ENCODE results near the gene HS3ST5. TPM values are rescaled to one million over a fixed set of nuclear protein-coding genes. Genes with fewer than 3 reads are reported as not detected.

Gene HS3ST5
- total RNA-seq, 1 experiment from 2014 or later = 0.29 TPM

- no peak overlapping the region for H3K27ac Mint-ChIP-seq (ENCODE audit: unreplicated experiment)
- intact Hi-C loops (cut with micrococcal nuclease; ENCODE audit: unreplicated experiment) = loop anchor here (1.0 to 2.0 kb wide), 3 partner anchors 48 to 208 kb away; no protein-coding TSS in a partner anchor
- DNase-seq = peak in 1 of 2 experiments; percentile 20
Measured at GRCh38 chr6:114096561-114097172, 246.2 kb downstream of the HS3ST5 start.

GRCh38 chr6:114092943-114093342 is 249.9 kb downstream of the HS3ST5 start:
- no peaks in the 10 kb centered on the region for H3K27me3 ChIP-seq (replicated peaks; ENCODE audit: control insufficient read depth, insufficient read depth, low read length)
- H3K36me3 Mint-ChIP-seq (ENCODE audit: insufficient read depth, unreplicated experiment) = no peaks in the 10 kb centered on the region
- no peak overlapping the region for H3K27ac Mint-ChIP-seq (ENCODE audit: unreplicated experiment)
- intact Hi-C loops (cut with micrococcal nuclease; ENCODE audit: unreplicated experiment) = no loop called here
- H3K4me3 ChIP-seq (ENCODE audit: low read depth, low read length) = no peak overlapping the region
- ChIA-PET POLR2A (no interaction called here), CTCF (interaction anchor here (1.4 kb wide), 1 partner anchor 15 kb away, joined by 5 read pairs; no protein-coding TSS in a partner anchor)
- no peaks in the 10 kb centered on the region for H3K36me3 ChIP-seq (ENCODE audit: control insufficient read depth, insufficient read depth, low read length)
- BruUV-seq (replicated peaks) = no TSS peak
- H3K27me3 Mint-ChIP-seq (ENCODE audit: insufficient read depth, unreplicated experiment) = no peaks in the 10 kb centered on the region
- H3K4me3 Mint-ChIP-seq (ENCODE audit: unreplicated experiment) = no peak overlapping the region
- no peak for DNase-seq
- H3K9me3 Mint-ChIP-seq (ENCODE audit: unreplicated experiment) = no peaks in the 10 kb centered on the region
- no peaks in the 10 kb centered on the region for H3K4me1 ChIP-seq
- no peaks in the 10 kb centered on the region for H3K9me3 ChIP-seq
- H3K4me1 Mint-ChIP-seq (ENCODE audit: low read depth, unreplicated experiment) = no peaks in the 10 kb centered on the region
- no peak for TF ChIP-seq CTCF (IDR thresholded peaks at IDR 0.05; ENCODE audit: insufficient read depth in 1 of 2, low read depth in 1 of 2, low read length in 1 of 2, severe bottlenecking in 1 of 2, unreplicated experiment in 1 of 2)

More at GRCh38 chr6:114096561-114097172, 246.2 kb downstream of the HS3ST5 start:
- peak; percentile 67 for TF ChIP-seq CTCF (IDR thresholded peaks at IDR 0.05; ENCODE audit: insufficient read depth in 1 of 2, low read depth in 1 of 2, low read length in 1 of 2, severe bottlenecking in 1 of 2, unreplicated experiment in 1 of 2)
- H3K9me3 Mint-ChIP-seq (ENCODE audit: unreplicated experiment) = no peaks in the 10 kb centered on the region
- H3K27me3 Mint-ChIP-seq (ENCODE audit: insufficient read depth, unreplicated experiment) = no peaks in the 10 kb centered on the region
- Histone ChIP-seq H3K4me1 (no peaks in the 10 kb centered on the region), H3K9me3 (no peaks in the 10 kb centered on the region), H3K27me3 (replicated peaks; ENCODE audit: control insufficient read depth, insufficient read depth, low read length) (no peaks in the 10 kb centered on the region), H3K36me3 (ENCODE audit: control insufficient read depth, insufficient read depth, low read length) (no peaks in the 10 kb centered on the region), H3K4me3 (ENCODE audit: low read depth, low read length) (no peak overlapping the region)
- ChIA-PET POLR2A (no interaction called here), CTCF (no interaction called here)
- BruUV-seq (replicated peaks) = no TSS peak
- no peak overlapping the region for H3K4me3 Mint-ChIP-seq (ENCODE audit: unreplicated experiment)
- no peaks in the 10 kb centered on the region for H3K4me1 Mint-ChIP-seq (ENCODE audit: low read depth, unreplicated experiment)
- no peaks in the 10 kb centered on the region for H3K36me3 Mint-ChIP-seq (ENCODE audit: insufficient read depth, unreplicated experiment)

- Histone ChIP-seq H3K36me3 (ENCODE audit: control insufficient read depth, insufficient read depth, low read length) (no peaks in the 10 kb centered on the region), H3K27me3 (replicated peaks; ENCODE audit: control insufficient read depth, insufficient read depth, low read length) (no peaks in the 10 kb centered on the region), H3K9me3 (no peaks in the 10 kb centered on the region), H3K4me1 (no peaks in the 10 kb centered on the region), H3K4me3 (ENCODE audit: low read depth, low read length) (no peak overlapping the region)
- DNase-seq = no peak
- Mint-ChIP-seq H3K27ac (ENCODE audit: unreplicated experiment) (no peak overlapping the region), H3K27me3 (ENCODE audit: insufficient read depth, unreplicated experiment) (no peaks in the 10 kb centered on the region), H3K4me3 (ENCODE audit: unreplicated experiment) (no peak overlapping the region), H3K36me3 (ENCODE audit: insufficient read depth, unreplicated experiment) (no peaks in the 10 kb centered on the region), H3K9me3 (ENCODE audit: unreplicated experiment) (no peaks in the 10 kb centered on the region), H3K4me1 (ENCODE audit: low read depth, unreplicated experiment) (no peaks in the 10 kb centered on the region)
- no peak for TF ChIP-seq CTCF (IDR thresholded peaks at IDR 0.05; ENCODE audit: insufficient read depth in 1 of 2, low read depth in 1 of 2, low read length in 1 of 2, severe bottlenecking in 1 of 2, unreplicated experiment in 1 of 2)
- ChIA-PET CTCF (no interaction called here), POLR2A (no interaction called here)
- intact Hi-C loops (cut with micrococcal nuclease; ENCODE audit: unreplicated experiment) = no loop called here
- BruUV-seq (replicated peaks) = no TSS peak
Measured at GRCh38 chr6:114090626-114091025, 252.2 kb downstream of the HS3ST5 start.
